BE2C (cell line): ENCODE measurements around the gene PPP1R13L.
A peak's percentile ranks its signal among the peaks of the same experiment; 100 is the strongest.

ENCODE experiments used
- DNase-seq: peaks from one replicate; pipeline ENCODE4 v3.0.0-alpha.2; 2020
- H3K27me3 ChIP-seq: fragments of 250-450 bp; sonication (Bioruptor Pico); 2 replicates; pipeline ENCODE4 v1.5.1; 2020; ENCODE audit warnings: mild to moderate bottlenecking
- H3K36me3 ChIP-seq: fragments of 250-450 bp; sonication (Bioruptor Pico); 2 replicates; pipeline ENCODE4 v1.5.1; 2020; ENCODE audit warnings: mild to moderate bottlenecking
- H3K4me1 ChIP-seq: fragments of 250-450 bp; sonication (Bioruptor Pico); 2 replicates; pipeline ENCODE4 v1.5.1; 2020
- H3K4me3 ChIP-seq: 2 replicates; pipeline ENCODE4 v1.5.1; 2011; ENCODE audit warnings: low read depth, low read length
- H3K9me3 ChIP-seq: fragments of 250-450 bp; sonication (Bioruptor Pico); 2 replicates; pipeline ENCODE4 v1.5.1; 2020
- TF ChIP-seq, protein P1 (sequence below): IDR thresholded peaks from 2 replicates; pipeline ENCODE4 v1.5.1; 2012; ENCODE audit warnings: mild to moderate bottlenecking, low read depth, low read length

The PPP1R13L gene

DNA sequence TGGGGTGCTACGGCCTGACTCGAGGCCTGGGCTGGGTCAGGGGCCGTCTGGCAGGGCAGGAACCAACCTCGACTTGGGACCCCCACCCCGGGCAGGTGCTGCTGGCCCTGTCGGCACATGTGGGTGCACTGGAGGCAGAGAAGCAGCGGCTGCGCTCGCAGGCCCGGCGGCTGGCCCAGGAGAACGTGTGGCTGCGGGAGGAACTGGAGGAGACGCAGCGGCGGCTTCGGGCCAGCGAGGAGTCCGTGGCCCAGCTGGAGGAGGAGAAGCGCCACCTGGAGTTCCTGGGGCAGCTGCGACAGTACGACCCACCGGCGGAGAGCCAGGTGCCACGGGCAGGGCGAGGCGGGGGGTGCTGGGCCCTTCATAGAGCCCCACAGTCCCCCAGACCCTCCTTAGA lies 58.4 kb downstream of the PPP1R13L start:
- Histone ChIP-seq H3K4me3 (no peak overlapping the region), H3K9me3 (no peaks in the 10 kb centered on the region), H3K27me3 (peaks cover 21% of the 10 kb centered on the region), H3K4me1 (no peaks in the 10 kb centered on the region), H3K36me3 (no peaks in the 10 kb centered on the region; the same call in 1 of the 2 replicates)
- DNase-seq = no peak
- TF ChIP-seq, protein P1, sequence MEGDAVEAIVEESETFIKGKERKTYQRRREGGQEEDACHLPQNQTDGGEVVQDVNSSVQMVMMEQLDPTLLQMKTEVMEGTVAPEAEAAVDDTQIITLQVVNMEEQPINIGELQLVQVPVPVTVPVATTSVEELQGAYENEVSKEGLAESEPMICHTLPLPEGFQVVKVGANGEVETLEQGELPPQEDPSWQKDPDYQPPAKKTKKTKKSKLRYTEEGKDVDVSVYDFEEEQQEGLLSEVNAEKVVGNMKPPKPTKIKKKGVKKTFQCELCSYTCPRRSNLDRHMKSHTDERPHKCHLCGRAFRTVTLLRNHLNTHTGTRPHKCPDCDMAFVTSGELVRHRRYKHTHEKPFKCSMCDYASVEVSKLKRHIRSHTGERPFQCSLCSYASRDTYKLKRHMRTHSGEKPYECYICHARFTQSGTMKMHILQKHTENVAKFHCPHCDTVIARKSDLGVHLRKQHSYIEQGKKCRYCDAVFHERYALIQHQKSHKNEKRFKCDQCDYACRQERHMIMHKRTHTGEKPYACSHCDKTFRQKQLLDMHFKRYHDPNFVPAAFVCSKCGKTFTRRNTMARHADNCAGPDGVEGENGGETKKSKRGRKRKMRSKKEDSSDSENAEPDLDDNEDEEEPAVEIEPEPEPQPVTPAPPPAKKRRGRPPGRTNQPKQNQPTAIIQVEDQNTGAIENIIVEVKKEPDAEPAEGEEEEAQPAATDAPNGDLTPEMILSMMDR = 0 out of 2 replicates have a peak, but pooled peaks have one; percentile 3

DNA sequence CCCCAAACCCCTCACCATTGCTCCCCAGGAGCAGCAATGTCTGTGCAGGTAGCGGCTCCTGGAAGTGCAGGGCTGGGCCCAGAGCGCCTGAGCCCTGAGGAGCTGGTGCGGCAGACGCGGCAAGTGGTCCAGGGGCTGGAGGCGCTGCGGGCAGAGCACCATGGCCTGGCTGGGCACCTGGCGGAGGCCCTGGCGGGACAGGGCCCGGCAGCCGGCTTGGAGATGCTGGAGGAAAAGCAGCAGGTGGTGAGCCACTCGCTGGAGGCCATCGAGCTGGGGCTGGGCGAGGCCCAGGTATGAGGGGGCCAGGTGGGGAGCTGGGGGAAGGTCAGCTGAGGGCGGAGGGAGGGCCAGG lies 59.4 kb downstream of the PPP1R13L start:
- Histone ChIP-seq H3K4me3 (no peak overlapping the region), H3K36me3 (no peaks in the 10 kb centered on the region), H3K9me3 (no peaks in the 10 kb centered on the region), H3K27me3 (peaks cover 21% of the 10 kb centered on the region), H3K4me1 (no peaks in the 10 kb centered on the region)
- DNase-seq = no peak
- TF ChIP-seq, protein P1 = no peak

GRCh38 chr19:45344621-45345505 lies 60.0 kb downstream of the PPP1R13L start:
- Histone ChIP-seq H3K9me3 (no peaks in the 10 kb centered on the region), H3K4me1 (no peaks in the 10 kb centered on the region), H3K36me3 (no peaks in the 10 kb centered on the region), H3K4me3 (no peak overlapping the region), H3K27me3 (peaks cover 25% of the 10 kb centered on the region)
- TF ChIP-seq, protein P1 = no peak
- DNase-seq = no peak

DNA sequence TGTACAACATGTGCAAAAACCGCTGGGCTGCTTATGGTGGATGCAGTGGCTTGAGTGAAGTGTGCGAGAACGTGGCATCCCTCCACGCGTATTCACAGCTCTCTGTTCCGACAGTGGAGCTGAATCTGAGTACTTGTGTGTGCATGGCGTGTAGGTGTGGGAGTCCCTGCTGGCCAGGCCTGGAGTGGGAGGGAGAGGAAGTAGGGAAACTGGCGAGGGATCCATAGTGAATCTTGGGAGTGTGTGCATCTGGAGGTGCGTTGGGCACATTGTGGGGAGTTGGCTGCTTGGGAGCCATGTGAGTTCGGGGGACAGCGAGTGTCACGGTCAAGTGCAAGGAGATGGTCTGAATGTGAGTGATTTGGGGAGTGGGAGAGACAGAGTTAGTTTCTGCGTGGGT lies 62.0 kb downstream of the PPP1R13L start:
- no peak for DNase-seq
- H3K4me1 ChIP-seq = no peaks in the 10 kb centered on the region
- no peaks in the 10 kb centered on the region for H3K9me3 ChIP-seq
- H3K36me3 ChIP-seq = no peaks in the 10 kb centered on the region
- H3K4me3 ChIP-seq = no peak overlapping the region
- TF ChIP-seq, protein P1 = no peak
- peaks cover 21% of the 10 kb centered on the region for H3K27me3 ChIP-seq

- DNase-seq = no peak
- Histone ChIP-seq H3K4me3 (no peak overlapping the region), H3K36me3 (no peaks in the 10 kb centered on the region), H3K4me1 (no peaks in the 10 kb centered on the region), H3K27me3 (peaks cover 5% of the 10 kb centered on the region; the same call in 1 of the 2 replicates), H3K9me3 (no peaks in the 10 kb centered on the region)
- TF ChIP-seq, protein P1 = no peak
These were observed 63.9 kb downstream of the PPP1R13L start for GRCh38 chr19:45340899-45341453.
